HuH-7.5 (cell line): ENCODE measurements around the gene DAW1.

Experiments
- DNase-seq: peaks from one replicate; pipeline ENCODE4 v3.0.0; 2011; ENCODE audit warnings: low spot score

The DAW1 gene

GRCh38 chr2:227862227-227862740, 9.1 kb upstream of the DAW1 start:
- DNase-seq, result no peak

- no peak for DNase-seq
These were observed 8.5 kb upstream of the DAW1 start for GRCh38 chr2:227862741-227863588.

GRCh38 chr2:227864161-227864756, 7.2 kb upstream of the DAW1 start:
- DNase-seq, result no peak

GRCh38 chr2:227865291-227865690, 6.1 kb upstream of the DAW1 start:
- DNase-seq, result no peak

- DNase-seq, result no peak
These were observed 4.0 kb upstream of the DAW1 start for GRCh38 chr2:227867386-227867785.

- DNase-seq, result no peak
These were observed 589 bp upstream of the DAW1 start for GRCh38 chr2:227870710-227871374.

- DNase-seq, result no peak
These were observed 1.2 kb downstream of the DAW1 start for GRCh38 chr2:227872676-227873075.

DNA sequence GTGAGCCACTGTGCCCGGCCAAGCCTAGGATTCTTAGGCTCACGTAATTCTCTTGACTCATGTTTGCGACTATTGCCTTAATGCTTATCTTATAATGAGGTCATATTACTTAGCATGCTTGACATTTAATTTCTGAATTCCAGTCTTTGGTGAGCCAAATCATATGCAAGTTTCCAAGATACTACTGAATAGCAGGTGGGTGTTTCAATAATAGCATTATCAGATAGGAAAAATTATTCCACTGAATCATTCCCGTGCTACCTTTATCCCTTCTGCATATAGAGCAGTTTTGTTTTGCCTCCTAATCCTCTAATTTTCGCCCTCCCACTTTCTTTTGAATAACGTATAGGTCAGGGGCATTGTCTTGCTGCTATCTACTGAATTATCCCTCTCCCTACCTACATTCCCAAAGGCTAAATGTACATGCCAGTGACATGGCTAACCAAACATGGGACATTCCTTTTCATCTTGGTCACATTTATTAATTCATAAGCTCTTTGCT, 4.9 kb downstream of the DAW1 start:
- DNase-seq, result no peak

DNA sequence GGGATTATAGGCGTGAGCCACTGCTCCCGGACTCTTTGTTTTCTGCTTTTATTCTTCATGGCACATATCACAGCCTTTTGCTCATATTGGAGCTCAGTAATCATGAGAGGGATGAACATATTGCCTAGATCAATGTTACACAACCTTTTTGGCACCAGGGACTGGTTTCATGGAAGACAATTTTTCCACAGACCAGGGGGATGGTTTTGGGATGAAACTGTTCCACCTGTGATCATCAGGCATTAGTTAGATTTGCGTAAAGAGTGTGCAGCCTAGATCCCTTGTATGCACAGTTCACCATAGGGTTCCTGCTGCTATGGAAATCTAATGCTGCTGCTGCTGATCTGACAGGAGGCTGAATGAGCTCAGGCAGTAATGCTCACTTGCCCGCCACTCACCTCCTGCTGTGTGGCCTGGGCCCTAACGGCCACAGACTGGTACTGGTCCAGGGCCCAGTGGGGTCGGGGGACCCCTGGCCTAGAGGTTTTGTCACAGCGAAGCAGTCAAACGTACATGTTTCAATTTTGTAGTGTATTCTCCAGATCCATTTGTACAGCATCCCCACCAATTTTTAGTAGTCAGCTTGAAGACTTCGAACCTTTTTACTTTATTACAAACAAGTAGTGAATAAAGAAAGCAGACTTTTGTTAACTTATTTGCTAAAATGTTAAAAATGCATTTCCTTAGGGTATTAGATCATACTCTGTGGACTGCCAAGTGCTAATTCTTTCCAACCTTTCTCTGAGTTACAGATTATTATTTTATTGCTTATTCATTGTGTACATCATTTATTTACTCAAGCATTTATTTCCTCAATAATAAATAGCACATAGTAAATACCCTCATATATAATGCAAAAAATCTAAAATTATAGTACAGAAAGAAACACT, 6.2 kb downstream of the DAW1 start:
- no peak for DNase-seq

- DNase-seq, result no peak
These were observed 9.0 kb downstream of the DAW1 start for GRCh38 chr2:227880460-227880859.

GRCh38 chr2:227881866-227882517, 10.6 kb downstream of the DAW1 start:
- DNase-seq, result no peak

DNA sequence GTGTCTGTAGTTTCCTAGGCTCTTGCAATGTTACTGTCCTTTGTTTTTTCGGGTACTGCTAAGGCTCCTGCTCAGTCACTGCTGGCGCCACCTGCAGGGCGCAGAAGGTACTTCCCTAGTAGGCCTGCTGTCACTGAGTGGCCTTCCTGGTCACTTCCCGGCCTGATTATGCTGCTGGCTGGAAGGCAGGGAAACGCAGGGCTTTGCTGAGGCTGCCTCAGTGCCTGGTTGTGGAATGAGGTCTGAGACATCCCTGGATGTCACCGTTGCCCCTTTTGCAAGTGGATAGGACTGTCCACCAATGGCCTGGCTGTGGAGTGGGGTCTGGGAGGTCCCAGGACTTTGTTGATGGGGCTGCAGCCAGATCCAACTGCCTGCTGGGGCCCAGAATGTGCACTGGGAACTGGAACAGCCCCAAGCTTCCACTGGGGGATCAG, 13.1 kb downstream of the DAW1 start:
- peak; percentile 68 for DNase-seq

GRCh38 chr2:227886149-227886548, 14.7 kb downstream of the DAW1 start:
- no peak for DNase-seq

GRCh38 chr2:227888289-227888688, 16.9 kb downstream of the DAW1 start:
- DNase-seq, result no peak

DNA sequence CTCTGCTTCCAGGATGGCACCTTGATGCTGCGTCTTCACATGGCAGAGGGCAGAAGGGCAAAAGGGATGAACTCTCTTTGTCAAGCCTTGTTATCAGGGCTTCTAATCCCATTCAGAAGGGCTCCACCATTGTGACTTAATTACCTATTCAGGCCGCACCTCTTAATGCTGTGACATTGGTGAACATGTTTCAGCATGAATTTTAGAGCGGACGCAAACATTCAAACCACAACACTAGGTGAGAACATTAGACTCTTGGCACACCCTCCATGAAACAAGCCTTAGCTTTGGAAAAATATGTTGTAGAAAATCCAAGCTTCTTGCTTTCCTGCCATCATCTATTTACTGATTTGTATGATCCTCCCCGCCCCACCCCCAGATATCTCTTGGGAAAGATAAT, 17.9 kb downstream of the DAW1 start:
- DNase-seq, result no peak

- no peak for DNase-seq
These were observed 19.2 kb downstream of the DAW1 start for GRCh38 chr2:227890495-227891079.

DNA sequence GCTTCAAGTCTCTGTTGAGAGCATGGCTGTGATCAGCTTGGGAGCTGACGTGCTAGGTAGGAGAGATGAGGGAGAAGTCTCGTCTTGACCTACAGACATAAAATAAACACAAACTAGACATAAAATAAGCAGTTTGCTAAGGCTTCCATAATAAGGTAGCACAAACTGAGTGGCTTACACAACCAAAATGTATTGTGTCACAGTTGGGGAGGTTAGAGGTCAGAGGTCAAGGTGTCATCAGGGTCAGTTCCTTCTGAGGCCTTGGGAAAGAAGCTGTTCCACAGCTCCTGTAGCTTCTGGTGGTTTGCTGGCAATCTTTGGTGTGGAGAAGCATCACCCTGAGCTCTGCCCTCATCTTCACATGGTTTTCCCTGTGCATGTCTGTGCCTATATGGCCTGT, 20.2 kb downstream of the DAW1 start:
- DNase-seq, result no peak

- DNase-seq, result no peak
These were observed 31.9 kb downstream of the DAW1 start for GRCh38 chr2:227903381-227903780.

DNA sequence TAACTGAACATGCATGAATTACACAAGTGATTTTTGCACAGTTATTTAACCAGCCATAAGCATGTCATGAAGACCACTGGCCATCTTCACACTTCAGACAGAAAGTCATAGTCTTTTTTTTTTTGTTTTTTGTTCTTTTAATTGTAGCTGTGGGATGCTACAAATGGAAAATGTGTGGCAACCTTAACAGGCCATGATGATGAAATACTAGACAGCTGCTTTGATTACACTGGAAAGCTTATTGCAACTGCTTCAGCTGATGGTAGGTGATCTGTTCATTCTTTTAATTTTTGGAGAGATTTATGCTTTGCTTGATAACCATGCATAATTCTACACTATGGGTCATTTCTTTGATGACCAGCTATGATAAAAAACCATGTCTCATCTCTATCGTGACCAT, 35.6 kb downstream of the DAW1 start:
- DNase-seq, result no peak

DNA sequence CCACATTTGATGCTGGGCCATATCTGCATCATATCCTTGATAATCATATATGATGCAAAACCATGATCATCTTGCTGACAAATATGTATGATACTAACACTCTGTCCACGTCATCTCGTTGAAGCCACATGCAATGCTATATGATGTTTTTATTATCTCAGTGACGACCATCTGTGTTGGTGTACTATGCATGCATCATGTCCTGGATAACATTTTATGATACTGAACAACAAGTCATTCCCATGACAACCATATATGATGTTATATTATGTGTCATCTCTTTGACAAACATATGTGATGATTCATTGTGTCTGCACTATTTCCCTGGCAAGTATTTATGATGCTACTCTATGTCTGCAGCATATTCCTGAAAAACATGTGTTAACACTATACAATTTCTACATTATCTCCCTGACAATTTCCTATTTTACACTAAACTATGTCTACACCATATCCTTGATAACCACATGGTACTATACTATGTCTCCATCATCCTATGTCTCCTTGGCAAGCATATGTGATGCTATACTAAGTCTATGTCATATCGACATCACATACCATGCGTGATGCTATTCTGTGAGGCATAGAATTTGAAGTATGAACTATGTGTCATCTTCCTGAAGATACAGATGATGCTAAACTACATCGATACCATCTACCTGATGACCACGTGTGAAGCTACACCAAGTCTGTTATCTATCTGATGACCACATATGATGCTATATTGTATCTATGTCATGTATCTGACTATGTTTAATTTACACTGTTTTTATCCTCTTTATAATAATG, 37.0 kb downstream of the DAW1 start:
- DNase-seq, result no peak
